Measurements from ENCODE around the gene RPL29. TPM values are rescaled to one million over a fixed set of nuclear protein-coding genes. Genes with fewer than 3 reads are reported as not detected.

Gene RPL29
- total and polyA plus RNA-seq, 2 of the 8 experiments (the other 6 are each of a cell fraction or from before 2014, with no cell fraction given): 1,467 to 2,660 TPM

GRCh38 chr3:52023101-52023770, 27.5 kb upstream of the RPL29 start:
- no peak overlapping the region for H2BK120ac ChIP-seq (replicated peaks; ENCODE audit: low read depth, low read length)
- H3K27ac ChIP-seq (ENCODE audit: low read depth, low read length): no peak overlapping the region
- no peak overlapping the region for H2BK12ac ChIP-seq (ENCODE audit: low read depth, low read length)
- H3K4me2 ChIP-seq (ENCODE audit: insufficient read depth in 1 of 2, low read depth in 2 of 2, low read length in 2 of 2): no peak overlapping the region
- H2BK15ac ChIP-seq (ENCODE audit: low read length): no peak overlapping the region
- H3K4ac ChIP-seq (replicated peaks; ENCODE audit: insufficient read length, low read depth, low read length): no peak overlapping the region
- H3K23me2 ChIP-seq (ENCODE audit: low read depth, low read length): peaks cover 1% of the 10 kb centered on the region; the same call in 1 of the 2 replicates
- 100% methylated on average over 3 of the region's 3 CpGs; no CpG with 5 or more reads in 1 of the 2 experiments for whole genome bisulfite sequencing, 2 experiments (ENCODE audit: extremely low coverage in 1 of 2, insufficient coverage in 1 of 2, insufficient read length in 1 of 2, insufficient replicate concordance in 2 of 2, low coverage in 1 of 2, low lambda C conversion rate in 2 of 2, missing lambda C conversion rate in 1 of 2)
- H2AK5ac ChIP-seq (ENCODE audit: low read depth, low read length): no peak overlapping the region
- peaks cover 0 to 5% (median 2%) of the 10 kb centered on the region in 4 experiments; a peak in 3 of 7 replicates for H3K4me1 ChIP-seq (replicated peaks in 1 of 4; ENCODE audit: control insufficient read depth in 3 of 4, insufficient read depth in 4 of 4, low read length in 3 of 4)
- FAIRE-seq (no peak), DNase-seq (ENCODE audit: low read depth in 1 of 2, low spot score in 2 of 2) (no peak)
- no peaks in the 10 kb centered on the region for H4K20me1 ChIP-seq (replicated peaks in 1 of 2; ENCODE audit: control insufficient read depth in 1 of 2, insufficient read depth in 2 of 2, low read length in 2 of 2)
- H4K8ac ChIP-seq (ENCODE audit: extremely low read depth, insufficient read depth, low read length): no peak overlapping the region; the same call in 1 of the 2 replicates
- H4K91ac ChIP-seq (replicated peaks; ENCODE audit: insufficient read length, low read length): no peak overlapping the region
- no peaks in the 10 kb centered on the region for H3K9me3 ChIP-seq (ENCODE audit: insufficient read depth in 2 of 2, low read depth in 1 of 2, low read length in 1 of 2)
- no peak overlapping the region for H3K56ac ChIP-seq (replicated peaks; ENCODE audit: insufficient read length, low read depth, low read length)
- no peaks in the 10 kb centered on the region for H3K79me2 ChIP-seq (ENCODE audit: control insufficient read depth in 1 of 2, insufficient read depth in 2 of 2, low read length in 2 of 2)
- no peak overlapping the region for H3K9ac ChIP-seq (replicated peaks in 1 of 4; ENCODE audit: extremely low read depth in 1 of 4, low read depth in 3 of 4, low read length in 3 of 4)
- no peak overlapping the region for H3K4me3 ChIP-seq (ENCODE audit: extremely low read depth in 1 of 4, insufficient read depth in 2 of 4, low read depth in 3 of 4, low read length in 4 of 4)
- H3K23ac ChIP-seq (ENCODE audit: insufficient read length): no peak overlapping the region
- no peak overlapping the region for H2BK5ac ChIP-seq (ENCODE audit: low read depth, low read length)
- H3K36me3 ChIP-seq (ENCODE audit: control insufficient read depth in 2 of 4, insufficient read depth in 4 of 4, low read length in 3 of 4): no peaks in the 10 kb centered on the region
- H4K5ac ChIP-seq (ENCODE audit: insufficient read length, low read depth, low read length): no peak overlapping the region
- ChIA-PET POLR2A (ENCODE audit: partially characterized antibody) (interaction anchor here (1.4 to 2.2 kb wide), 2 partner anchors 13 to 33 kb away, joined by 5 to 6 read pairs; partner anchors contain the start of gene DUSP7), CTCF (ENCODE audit: partially characterized antibody) (interaction anchor here (1.1 to 24.7 kb wide), 8 partner anchors 8 to 109 kb away, joined by 3 to 984 read pairs (median 9); partner anchors contain the start of gene DUSP7)
- H3K14ac ChIP-seq (ENCODE audit: insufficient read length): no peak overlapping the region
- no peak overlapping the region for H2AFZ ChIP-seq (ENCODE audit: low read length)
- no peaks in the 10 kb centered on the region for H3K79me1 ChIP-seq (ENCODE audit: low read depth, low read length)
- no peak overlapping the region for H3K18ac ChIP-seq (ENCODE audit: extremely low read depth, low read length)
- no peaks in the 10 kb centered on the region for H3K27me3 ChIP-seq (replicated peaks in 1 of 4; ENCODE audit: control insufficient read depth in 3 of 4, extremely low read depth in 1 of 4, insufficient read depth in 3 of 4, low read length in 3 of 4)
- H2BK20ac ChIP-seq (ENCODE audit: low read length): no peak overlapping the region
- TF ChIP-seq KDM1A (IDR thresholded peaks at IDR 0.05; ENCODE audit: borderline replicate concordance, low read length) (no peak), HDAC2 (IDR thresholded peaks at IDR 0.05; ENCODE audit: borderline replicate concordance in 1 of 2, low read depth in 2 of 2, low read length in 2 of 2) (no peak), JUND (IDR thresholded peaks at IDR 0.05; ENCODE audit: low read length) (no peak), SP1 (IDR thresholded peaks at IDR 0.05; ENCODE audit: low read depth, low read length) (no peak)
